Peyer's patch (tissue), 4 donors: ENCODE measurements around the gene HSPA4.

Experiments used
- CTCF ChIP-seq, 6 experiments: fragments of 450-650 bp in 4 of 6; fragments of 200-600 bp in 2 of 6; sonication (generic) in 1 of 6; IDR thresholded peaks; one replicate each; pipeline ENCODE4 v1.5.1; 2017 to 2019; ENCODE audit warnings: antibody characterized with exemption in 6 of 6, mild to moderate bottlenecking in 3 of 6, moderate library complexity in 1 of 6
- POLR2A ChIP-seq, 2 donors: fragments of 450-650 bp; IDR thresholded peaks; one replicate each; pipeline ENCODE4 v1.5.1; 2017; ENCODE audit warnings: antibody characterized with exemption in 2 of 2, mild to moderate bottlenecking in 2 of 2, moderate library complexity in 2 of 2

GRCh38 chr5:133083901-133084300 lies 32.1 kb downstream of the HSPA4 start:
- TF ChIP-seq CTCF (IDR thresholded peaks at IDR 0.05): no peak
- no peak for TF ChIP-seq POLR2A (IDR thresholded peaks at IDR 0.05)
